GM04503 (cell line): Measurements from ENCODE around the gene ROBO4.

Experiments
- DNase-seq: peaks from one replicate; pipeline ENCODE4 v3.0.0-alpha.2; 2012; ENCODE audit warnings: low read depth

The ROBO4 gene

DNA sequence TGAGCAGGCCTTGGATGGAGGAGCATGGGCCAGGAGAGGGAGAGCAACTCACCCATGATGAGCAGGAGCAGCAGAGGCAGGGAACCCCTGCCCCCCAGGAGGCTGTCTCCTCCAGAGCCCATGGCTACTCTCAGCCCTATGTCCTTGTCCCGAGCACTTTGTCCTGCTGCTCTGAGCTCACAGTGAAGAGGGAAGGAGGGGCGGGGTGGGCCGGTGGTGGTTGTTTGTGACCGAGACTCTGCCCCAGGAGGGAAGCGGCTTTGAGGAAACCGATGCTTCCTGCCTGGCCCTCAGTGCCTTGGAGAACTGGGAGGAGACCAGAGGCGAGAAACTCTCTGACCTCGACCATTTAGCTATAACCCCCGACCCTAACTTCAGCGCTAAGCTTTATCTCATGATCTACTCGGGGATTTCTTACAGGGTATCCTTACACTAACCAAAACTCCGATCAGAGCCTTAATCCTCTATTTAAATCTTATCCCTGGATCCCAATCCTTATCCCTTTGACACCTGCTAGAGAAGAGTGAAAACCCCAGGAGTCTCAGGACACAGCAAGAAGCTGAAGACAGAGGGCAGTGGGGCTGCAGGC, at the start of gene ROBO4:
TSS of gene ROBO4 (minus strand) at position 192 of the 589 bp plus-strand sequence. CDS start at position 122, 70 bp downstream.
- no peak for DNase-seq

DNA sequence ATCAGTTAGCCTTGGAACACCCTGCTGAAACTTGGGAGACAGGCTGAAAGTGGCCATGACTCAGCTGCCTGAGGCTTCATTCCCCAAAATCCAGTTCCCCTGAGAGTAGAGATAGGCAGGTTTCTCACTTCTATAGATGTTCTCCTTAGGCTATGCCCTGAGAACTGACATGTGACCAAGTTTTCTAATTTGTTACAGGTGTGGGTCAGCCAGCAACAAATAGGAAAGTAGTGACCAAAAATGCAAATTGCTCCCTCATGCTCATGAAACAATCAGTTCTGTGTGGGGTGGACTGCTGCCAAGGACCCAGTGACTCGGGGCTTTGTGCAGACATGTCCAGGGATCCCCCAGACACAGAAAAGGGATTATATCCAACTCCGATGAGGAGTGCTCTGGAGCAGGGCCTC, 49.1 kb upstream of the ROBO4 start:
- no peak for DNase-seq

GRCh38 chr11:124945826-124946225, 48.2 kb upstream of the ROBO4 start:
- no peak for DNase-seq

GRCh38 chr11:124944565-124944964, 46.9 kb upstream of the ROBO4 start:
- no peak for DNase-seq

DNA sequence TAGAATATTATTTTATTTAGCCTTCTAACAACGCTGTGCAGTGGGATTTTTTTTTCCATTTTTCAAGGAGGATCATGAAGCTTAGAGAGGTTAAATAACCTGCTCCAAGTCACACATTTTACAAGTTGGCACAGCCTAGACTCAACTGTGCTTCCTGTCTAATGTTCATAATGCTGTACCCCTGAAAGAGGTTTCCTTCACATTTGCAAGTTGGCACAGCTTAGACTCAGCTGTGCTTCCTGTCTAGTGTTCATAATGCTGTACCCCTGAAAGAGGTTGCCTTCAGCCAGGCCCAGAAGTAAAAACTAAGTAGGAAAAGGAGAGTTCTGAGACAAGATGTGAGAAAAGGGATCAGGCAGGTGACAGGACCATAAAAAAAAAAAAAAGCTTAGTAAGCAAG, 46.1 kb upstream of the ROBO4 start:
- DNase-seq: no peak

DNA sequence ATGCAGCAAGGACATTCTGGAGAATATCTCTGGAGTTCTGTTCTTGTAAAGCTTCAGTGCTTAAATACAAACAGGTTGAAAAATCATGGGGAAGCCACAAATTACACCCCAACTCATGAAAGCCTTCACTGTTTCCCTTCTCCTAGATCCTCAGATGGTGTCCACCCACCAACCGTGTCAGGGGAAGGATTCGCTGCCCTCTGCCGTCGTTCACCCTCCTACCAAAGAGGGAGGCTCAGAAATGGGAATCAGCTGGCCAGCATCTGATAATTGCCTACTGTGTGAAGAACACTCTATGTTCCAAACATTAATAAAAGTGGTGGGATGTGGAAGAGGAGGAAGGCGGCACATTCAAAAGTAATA, 45.6 kb upstream of the ROBO4 start:
- no peak for DNase-seq

DNA sequence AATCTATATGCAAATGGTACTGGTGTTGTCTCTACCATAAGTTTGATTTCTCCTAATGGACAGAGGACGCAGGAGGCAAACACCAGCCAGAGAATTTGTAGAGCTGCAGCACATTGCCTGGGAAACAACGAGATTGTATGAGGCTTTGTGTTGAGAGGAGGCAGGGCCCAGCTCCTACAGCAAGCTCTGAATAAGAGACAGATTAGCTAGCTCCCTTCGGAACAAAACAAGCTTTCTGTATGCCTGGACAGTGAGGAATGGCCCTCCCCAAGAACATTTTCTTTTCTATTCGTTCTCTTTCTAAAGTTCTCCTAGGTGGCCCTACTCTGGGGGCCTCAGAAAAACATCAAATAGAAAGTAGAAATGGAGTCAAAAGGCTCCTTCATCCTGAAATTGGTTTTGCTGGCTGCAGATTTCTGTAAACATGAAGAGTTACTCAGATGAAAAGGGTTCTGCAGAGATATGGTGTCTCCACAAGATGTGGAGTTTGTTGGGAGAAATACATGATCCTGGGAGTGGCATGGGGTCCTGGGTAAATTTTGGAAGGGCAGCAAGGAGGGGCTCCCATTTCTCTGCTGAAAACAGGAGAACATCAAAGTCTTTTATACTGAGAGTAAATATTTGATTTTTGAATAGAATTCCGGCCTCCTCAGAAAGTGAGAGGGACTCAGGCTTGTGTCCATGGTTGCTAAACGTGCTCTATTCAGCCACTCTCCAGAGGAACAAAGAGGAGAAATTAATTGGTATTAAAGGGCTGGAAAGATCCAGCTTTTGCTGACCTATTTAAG, 45.0 kb upstream of the ROBO4 start:
- no peak for DNase-seq

DNA sequence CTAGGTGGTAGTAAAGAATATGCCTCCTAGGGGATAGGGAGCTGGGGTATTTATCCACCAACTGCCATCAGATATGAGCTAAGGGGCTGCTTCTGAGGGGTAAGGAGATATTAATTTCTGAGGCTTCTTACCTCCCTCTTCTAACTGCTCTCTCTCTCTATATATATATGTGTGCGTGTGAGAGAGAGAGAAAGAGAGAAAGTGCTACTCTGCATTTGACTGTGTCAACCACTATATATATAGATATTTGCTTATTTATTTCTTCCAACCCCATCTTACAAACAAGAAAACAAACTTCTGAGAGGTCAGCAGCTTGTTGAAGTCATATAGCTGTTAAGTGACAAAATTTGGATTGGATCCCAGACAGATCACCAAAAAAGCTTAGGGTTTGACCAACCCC, 44.0 kb upstream of the ROBO4 start:
- no peak for DNase-seq

DNA sequence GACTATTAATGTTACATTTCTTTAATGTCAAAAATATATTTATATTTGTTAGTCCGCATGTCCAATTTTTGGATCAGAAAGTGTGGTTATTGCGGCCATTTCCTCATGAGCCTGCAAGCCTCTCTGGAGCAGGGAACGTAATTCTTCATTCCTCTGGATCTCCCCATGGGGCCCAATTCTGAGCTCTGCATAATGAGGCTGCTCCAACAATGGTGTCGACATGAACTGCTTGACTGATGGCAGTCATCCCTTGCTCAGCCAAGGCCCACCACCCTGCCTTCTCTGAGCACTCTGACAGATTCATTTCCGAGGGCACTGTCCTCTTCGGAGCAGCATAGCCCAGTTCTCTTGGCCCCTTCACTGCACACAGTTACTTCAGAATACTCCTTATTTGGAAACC, 41.3 kb upstream of the ROBO4 start:
- no peak for DNase-seq

- no peak for DNase-seq
Observed at GRCh38 chr11:124938206-124938765, 40.6 kb upstream of the ROBO4 start.

DNA sequence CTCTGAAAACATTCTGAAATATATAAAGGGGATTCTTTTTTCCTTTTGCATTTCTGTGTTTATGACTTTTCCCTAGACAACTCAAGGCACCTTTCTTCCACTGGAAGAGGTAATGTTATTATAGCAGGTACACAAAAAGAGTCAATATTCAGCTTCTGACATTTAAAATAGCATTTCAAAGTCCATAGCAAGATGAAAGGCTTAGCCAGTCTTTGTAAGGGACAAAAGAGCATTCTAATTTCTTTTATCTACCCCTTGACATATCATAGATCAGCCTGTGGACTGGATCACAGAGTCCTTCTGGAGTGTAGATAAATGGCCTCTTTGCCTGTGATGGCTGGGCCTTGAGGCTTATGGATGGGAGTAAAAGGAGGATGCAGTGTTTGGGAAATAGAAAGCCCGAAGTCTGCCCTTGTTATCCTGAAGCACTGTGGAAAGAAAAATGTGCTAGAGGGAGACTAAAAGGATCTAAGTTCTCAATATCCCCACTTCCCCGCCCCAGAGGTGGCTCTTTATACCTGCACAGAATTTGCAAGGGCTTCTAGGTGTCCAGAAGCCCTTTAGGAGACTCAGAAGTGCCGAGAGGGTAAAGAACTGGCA, 39.8 kb upstream of the ROBO4 start:
- no peak for DNase-seq

DNA sequence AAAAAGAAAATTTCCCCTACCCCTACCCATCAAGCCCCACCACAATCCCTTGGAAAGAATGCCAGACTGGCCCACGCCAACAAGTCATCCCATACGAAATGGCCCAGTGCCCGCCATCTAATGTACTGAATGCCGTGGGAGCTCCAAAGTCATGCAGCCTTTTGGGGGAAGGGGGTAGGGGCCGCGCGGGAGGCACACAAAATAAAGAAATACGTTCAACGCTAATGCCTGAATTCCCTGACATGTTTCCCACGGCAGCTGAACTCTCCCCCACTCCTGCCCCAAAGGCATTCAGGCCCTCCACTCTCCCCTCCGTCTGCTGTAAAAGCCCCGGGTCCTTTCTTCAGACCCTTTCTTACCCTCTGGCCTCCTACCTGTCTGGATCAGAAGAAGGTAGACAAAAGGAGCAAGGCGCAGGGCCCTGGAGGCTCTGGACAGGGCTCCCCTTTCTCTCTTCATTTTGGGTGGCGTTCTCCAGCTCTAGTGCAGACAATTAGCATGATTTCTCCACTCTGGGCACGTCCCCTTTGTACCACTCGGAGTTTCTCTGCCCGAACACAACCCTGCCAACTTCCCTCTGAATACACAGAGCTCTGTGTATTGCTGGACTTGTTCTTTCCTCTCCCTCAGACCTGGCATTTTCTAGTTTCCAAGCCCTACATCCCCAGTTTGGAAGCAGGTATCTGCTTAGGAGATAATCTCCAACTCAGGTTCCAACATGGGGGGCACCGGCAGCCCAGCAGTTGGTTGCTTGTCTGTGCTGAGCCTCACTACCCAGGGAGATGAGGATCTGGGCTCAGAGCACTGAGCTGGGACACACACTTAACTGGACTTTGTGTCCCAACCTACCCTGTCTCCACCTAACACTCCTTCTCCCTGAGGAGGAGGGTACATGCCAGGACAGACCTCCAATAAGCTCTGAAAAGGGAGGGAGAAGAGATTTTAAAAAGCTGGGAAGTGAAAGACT, 38.2 kb upstream of the ROBO4 start, which contains the start of gene HEPACAM:
TSS of gene HEPACAM (minus strand) at position 500 of the 967 bp plus-strand sequence. CDS start at position 459, 41 bp downstream.
- DNase-seq: no peak

DNA sequence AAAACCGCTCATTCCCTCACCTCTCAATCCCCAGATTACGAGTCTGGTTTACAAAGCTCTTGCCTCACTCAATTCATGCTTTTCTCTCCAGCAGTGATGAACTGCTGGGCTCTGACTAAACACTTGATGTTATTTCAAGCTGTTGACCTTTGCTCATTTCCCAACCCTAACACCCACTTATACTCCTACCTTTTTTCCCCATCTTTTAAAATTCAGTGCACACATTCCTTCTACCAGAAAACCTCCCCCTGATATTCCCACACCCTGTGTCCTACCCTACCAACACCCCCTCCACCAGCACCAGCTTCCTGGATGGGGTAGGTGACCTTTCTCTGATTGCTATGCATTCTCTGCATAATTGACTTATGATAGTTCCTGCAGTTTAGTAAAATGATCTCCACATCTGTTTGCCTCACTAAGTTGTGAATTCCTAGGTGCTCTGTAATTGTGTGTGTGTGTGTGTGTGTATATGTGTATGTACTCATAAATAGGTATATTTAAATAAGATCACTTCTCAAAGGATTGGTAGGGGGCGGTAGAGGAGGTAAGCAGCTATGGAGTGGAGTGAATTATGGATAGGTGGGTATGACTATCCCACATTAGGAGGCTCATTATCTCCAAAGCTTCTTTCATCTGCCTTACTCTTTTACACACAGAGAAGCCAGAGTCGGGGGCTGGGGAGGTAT, 37.3 kb upstream of the ROBO4 start:
- DNase-seq: peak; percentile 56

DNA sequence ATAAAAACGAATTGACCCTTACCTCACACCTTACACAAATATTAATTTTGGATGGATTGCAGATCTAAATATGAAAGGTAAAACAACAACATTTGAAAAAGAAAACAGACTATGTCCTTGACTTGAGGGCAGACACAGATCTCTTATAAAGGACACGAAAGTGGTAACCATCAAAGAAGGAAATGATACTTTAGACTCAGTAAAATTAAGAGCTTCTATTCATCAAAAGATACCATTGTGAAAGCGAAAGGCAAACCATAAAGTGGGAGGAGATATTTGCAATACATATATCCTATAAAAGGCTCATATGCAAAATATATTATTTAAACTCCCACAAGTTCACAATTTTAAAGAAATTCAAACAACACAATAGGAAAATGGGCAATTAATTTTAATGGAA, 33.1 kb upstream of the ROBO4 start:
- DNase-seq: no peak

- no peak for DNase-seq
Observed at GRCh38 chr11:124928942-124929665, 31.4 kb upstream of the ROBO4 start.

- no peak for DNase-seq
Observed at GRCh38 chr11:124923296-124923695, 25.6 kb upstream of the ROBO4 start.

DNA sequence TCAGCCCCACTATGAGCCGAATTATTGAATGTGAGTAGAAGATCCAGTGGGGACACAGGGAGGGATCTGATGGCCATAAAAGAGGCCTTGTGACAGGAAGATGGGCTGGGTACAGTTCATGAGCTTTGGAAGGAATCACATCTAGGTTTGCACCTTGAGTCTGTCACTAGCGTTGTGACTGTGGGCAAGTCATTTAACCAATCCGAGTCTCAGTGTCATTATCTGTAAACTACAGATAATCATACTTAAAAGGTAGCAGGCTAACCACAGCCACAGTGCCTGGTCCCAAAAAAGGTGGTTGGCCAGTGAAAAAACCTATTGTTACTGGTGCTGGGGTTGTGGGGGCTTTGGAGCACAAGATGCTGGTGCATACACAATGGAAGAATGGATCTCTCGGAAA, 25.2 kb upstream of the ROBO4 start:
- no peak for DNase-seq

GRCh38 chr11:124920870-124921609, 23.4 kb upstream of the ROBO4 start:
- DNase-seq: no peak

DNA sequence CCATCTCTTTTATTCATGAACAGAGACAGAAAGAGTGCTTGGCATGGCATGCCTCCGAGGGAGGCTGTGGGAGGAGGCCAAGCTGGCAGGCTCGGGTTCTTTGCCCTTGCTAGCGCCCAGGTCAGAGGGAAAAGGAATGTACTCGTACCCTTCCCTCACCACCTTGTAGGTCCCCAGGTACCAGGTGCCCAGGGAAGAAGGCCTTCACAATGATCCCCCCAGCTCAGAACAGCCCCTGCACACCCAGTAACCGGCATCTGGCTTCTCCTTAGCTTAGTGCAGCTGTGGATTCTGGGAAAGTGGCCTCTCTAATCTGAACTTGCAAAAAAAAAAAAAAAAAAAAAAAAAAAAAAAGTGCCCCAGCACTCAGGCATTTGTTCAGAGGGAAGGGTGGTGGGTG, 22.7 kb upstream of the ROBO4 start:
- no peak for DNase-seq

GRCh38 chr11:124919898-124920297, 22.2 kb upstream of the ROBO4 start:
- no peak for DNase-seq
